Suppressor macrophage (primary cell): Measurements from ENCODE around the gene CEP19.

Experiments used
- DNase-seq, 4 experiments: peaks; one replicate each; pipeline ENCODE4 v3.0.0-alpha.2; 2020 to 2022

Gene CEP19

DNA sequence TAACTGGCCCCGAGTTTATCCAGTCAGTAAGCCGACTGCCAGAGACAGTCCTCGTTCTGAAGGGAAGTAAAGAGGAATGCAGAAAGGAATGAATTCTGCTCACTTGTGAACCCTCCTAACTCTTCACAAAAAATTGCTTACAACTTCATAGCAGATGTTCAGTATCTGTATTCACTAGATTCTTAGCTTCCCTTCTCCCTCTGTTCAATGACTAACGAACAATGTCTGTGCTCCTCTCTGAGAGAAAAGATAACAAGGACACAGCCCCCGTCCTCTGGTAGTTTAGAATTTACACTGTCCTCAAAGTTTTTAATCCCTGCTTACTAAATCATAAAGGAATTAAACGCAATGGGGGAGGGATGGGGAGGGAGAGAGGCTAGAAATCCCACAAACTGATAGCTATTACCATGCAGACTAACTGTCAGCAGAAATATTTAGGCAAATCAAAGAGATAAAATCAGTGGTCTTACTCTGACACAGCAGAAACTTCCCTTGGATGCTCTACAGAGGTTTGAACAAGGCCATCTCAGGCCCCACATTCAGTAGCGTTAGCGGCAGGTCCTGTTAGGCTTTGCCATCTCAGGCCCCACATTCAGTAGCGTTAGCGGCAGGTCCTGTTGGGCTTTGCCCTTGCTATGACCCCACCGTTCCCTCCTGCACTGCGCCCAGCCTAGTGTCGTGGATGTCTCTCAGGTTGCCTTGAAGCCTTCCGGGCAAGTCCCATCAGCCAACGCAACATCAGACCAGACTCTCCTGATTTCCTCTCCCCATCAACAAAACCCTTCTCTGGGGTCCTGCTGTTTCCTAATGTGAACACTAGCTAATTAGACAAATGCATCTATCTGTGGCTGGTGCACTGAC is 49.1 kb downstream of the CEP19 start:
- DNase-seq: no peak

DNA sequence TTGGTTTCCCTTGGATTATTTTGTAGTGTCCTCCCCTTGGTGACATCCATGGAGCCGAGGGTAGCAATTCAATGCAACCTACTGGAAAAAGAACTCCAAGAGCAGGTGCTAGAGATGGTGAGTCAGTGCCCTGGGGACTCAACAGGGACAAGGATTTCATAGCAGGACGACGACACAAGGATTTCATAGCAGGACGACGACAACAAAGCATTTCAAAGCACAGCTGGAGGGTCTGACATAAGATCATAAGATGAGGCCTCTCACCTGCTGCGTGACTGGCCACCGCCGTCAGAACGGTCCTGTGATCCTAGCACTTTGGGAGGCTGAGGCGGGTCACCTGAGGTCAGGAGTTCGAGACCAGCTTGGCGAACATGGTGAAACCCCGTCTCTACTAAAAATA is 50.0 kb downstream of the CEP19 start:
- no peak for DNase-seq

DNA sequence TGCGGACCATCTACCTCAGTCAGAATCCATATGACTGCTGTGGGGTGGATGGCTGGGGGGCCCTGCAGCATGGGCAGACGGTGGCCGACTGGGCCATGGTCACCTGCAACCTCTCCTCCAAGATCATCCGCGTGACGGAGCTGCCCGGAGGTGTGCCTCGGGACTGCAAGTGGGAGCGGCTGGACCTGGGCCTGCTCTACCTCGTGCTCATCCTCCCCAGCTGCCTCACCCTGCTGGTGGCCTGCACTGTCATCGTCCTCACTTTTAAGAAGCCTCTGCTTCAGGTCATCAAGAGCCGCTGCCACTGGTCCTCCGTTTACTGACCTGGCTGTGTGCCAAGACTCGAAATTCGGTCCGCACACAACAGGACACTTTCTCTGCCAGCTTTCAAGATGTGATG is 50.6 kb downstream of the CEP19 start:
- no peak for DNase-seq

DNA sequence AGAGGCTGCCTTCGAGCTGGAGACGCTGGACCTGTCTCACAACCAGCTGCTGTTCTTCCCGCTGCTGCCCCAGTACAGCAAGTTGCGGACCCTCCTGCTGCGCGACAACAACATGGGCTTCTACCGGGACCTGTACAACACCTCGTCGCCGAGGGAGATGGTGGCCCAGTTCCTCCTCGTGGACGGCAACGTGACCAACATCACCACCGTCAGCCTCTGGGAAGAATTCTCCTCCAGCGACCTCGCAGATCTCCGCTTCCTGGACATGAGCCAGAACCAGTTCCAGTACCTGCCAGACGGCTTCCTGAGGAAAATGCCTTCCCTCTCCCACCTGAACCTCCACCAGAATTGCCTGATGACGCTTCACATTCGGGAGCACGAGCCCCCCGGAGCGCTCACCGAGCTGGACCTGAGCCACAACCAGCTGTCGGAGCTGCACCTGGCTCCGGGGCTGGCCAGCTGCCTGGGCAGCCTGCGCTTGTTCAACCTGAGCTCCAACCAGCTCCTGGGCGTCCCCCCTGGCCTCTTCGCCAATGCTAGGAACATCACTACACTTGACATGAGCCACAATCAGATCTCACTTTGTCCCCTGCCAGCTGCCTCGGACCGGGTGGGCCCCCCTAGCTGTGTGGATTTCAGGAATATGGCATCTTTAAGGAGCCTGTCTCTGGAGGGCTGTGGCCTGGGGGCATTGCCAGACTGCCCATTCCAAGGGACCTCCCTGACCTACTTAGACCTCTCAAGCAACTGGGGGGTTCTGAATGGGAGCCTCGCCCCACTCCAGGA is 51.5 kb downstream of the CEP19 start:
- no peak for DNase-seq

DNA sequence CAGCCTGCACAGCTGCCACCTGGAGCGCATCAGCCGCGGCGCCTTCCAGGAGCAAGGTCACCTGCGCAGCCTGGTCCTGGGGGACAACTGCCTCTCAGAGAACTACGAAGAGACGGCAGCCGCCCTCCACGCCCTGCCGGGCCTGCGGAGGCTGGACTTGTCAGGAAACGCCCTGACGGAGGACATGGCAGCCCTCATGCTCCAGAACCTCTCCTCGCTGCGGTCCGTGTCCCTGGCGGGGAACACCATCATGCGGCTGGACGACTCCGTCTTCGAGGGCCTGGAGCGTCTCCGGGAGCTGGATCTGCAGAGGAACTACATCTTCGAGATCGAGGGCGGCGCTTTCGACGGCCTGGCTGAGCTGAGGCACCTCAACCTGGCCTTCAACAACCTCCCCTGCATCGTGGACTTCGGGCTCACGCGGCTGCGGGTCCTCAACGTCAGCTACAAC is 52.1 kb downstream of the CEP19 start:
- DNase-seq: no peak
